Naive thymus-derived CD4-positive, alpha-beta T cell (primary cell): ENCODE measurements around the gene NIPA2. TPM values are rescaled to one million over a fixed set of nuclear protein-coding genes. Genes with fewer than 3 reads are reported as not detected.

ENCODE experiments used
- ATAC-seq: fragments of 150-1000 bp; cut with Tn5 transposase; 2 replicates; pipeline ENCODE4 v1.10.0; 2021; ENCODE audit warnings: mild to moderate bottlenecking, moderate library complexity
- CTCF ChIA-PET: fragments of 350-600 bp; sonication (Branson Sonifier 250); formaldehyde crosslinking; loops from one replicate; lab custom pipeline; 2021; ENCODE audit warnings: antibody characterized with exemption; lab: Charles Lee
- POLR2A ChIA-PET: fragments of 350-600 bp; sonication (Branson Sonifier 250); formaldehyde crosslinking; loops from one replicate; lab custom pipeline; 2021; ENCODE audit warnings: antibody characterized with exemption, inconsistent platforms; lab: Charles Lee
- DNase-seq, 9 donors: peaks; one replicate each; pipeline versions ENCODE4 v3.0.0 to v3.0.0-alpha.2; 2020 to 2022; ENCODE audit warnings: mixed read lengths in 1 of 9
- H3K27ac ChIP-seq: one replicate; pipeline ENCODE4 v1.7.0; 2013; ENCODE audit warnings: mild to moderate bottlenecking, low read depth, low read length, moderate library complexity
- H3K27me3 ChIP-seq, 2 donors: one replicate each; pipeline ENCODE4 v1.7.0; 2013; ENCODE audit warnings: low read length in 2 of 2, mild to moderate bottlenecking in 2 of 2, moderate library complexity in 2 of 2; ENCODE audit not compliant: control insufficient read depth in 2 of 2, insufficient read depth in 2 of 2
- H3K36me3 ChIP-seq, 3 experiments: 1 replicate in 2 of 3; 2 replicates in 1 of 3; pipeline ENCODE4 v1.7.0; 2013; ENCODE audit warnings: low read length in 3 of 3, mild to moderate bottlenecking in 3 of 3, moderate library complexity in 1 of 3; ENCODE audit not compliant: insufficient read depth in 3 of 3, control insufficient read depth in 2 of 3
- H3K4me1 ChIP-seq, 2 donors: one replicate each; pipeline ENCODE4 v1.7.0; 2013; ENCODE audit warnings: low read length in 2 of 2, mild to moderate bottlenecking in 2 of 2, moderate library complexity in 1 of 2; ENCODE audit not compliant: control insufficient read depth in 2 of 2, insufficient read depth in 2 of 2
- H3K4me3 ChIP-seq: 2 replicates; pipeline ENCODE4 v1.7.0; 2013; ENCODE audit warnings: mild to moderate bottlenecking, low read length
- H3K9me3 ChIP-seq, 3 experiments: 1 replicate in 2 of 3; 2 replicates in 1 of 3; pipeline ENCODE4 v1.7.0; 2013; ENCODE audit warnings: low read length in 3 of 3; ENCODE audit not compliant: control insufficient read depth in 2 of 3
- H3K27ac Mint-ChIP-seq, 9 donors: one replicate each; pipeline ENCODE4 v1.8.0; 2020 to 2022; ENCODE audit warnings: mixed read lengths in 9 of 9, mild to moderate bottlenecking in 8 of 9, moderate library complexity in 5 of 9, inconsistent platforms in 2 of 9
- H3K27me3 Mint-ChIP-seq, 5 donors: one replicate each; pipeline ENCODE4 v1.8.0; 2021 to 2022; ENCODE audit warnings: mixed read lengths in 5 of 5, mild to moderate bottlenecking in 1 of 5
- H3K36me3 Mint-ChIP-seq, 5 donors: one replicate each; pipeline ENCODE4 v1.8.0; 2020 to 2022; ENCODE audit warnings: mixed read lengths in 5 of 5, mild to moderate bottlenecking in 3 of 5, inconsistent platforms in 1 of 5
- H3K4me1 Mint-ChIP-seq, 7 donors: one replicate each; pipeline ENCODE4 v1.8.0; 2020 to 2022; ENCODE audit warnings: mixed read lengths in 7 of 7, mild to moderate bottlenecking in 3 of 7, inconsistent platforms in 1 of 7
- H3K4me3 Mint-ChIP-seq, 10 donors: one replicate each; pipeline ENCODE4 v1.8.0; 2020 to 2022; ENCODE audit warnings: mild to moderate bottlenecking in 10 of 10, mixed read lengths in 10 of 10, moderate library complexity in 6 of 10, inconsistent platforms in 2 of 10
- H3K9me3 Mint-ChIP-seq, 11 donors: one replicate each; pipeline ENCODE4 v1.8.0; 2020 to 2022; ENCODE audit warnings: mixed read lengths in 11 of 11, mild to moderate bottlenecking in 4 of 11, inconsistent platforms in 1 of 11, moderate library complexity in 1 of 11
- intact Hi-C, 2 donors: fragments of 100-400 bp; cut with micrococcal nuclease; formaldehyde crosslinking; loops; one replicate each; pipeline ENCODE4 v1.15.1; 2023
- polyA plus RNA-seq, 2 donors: library from polyadenylated mRNA; unstranded; fragments of 300-500 nt; fragmentation: Illumina TruSeq; gene quantifications; one replicate each; pipeline ENCODE4 v1.2.3, GENCODE V29; 2021
- total RNA-seq, 6 experiments: library from RNA in 5 of 6; stranded (reverse) in 5 of 6; gene quantifications; 1 replicate in 5 of 6; 2 replicates in 1 of 6; pipeline ENCODE4 v1.2.3 and lab custom pipeline; 2021 to 2026

NIPA2 gene
- total and polyA plus RNA-seq, 7 experiments from 2014 or later, result 28.7 to 42.0 (median 37.0) TPM

DNA sequence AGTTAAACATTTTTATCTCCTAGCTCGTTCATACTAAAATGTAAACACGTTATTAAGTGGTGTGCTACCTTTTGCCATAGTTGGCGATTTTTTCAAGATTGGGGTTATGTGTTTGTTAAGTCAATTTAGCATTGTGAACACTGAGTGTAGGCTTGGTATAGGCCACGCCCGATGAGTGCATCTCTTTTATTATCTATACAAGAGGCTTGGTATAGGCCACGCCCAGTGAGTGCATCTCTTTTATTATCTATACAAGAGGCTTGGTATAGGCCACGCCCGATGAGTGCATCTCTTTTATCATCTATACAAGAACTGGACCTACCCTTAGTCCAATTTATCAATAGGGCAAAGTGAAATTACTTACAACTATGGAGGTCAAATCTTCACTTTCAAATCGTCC, 70.4 kb downstream of the NIPA2 start:
- Mint-ChIP-seq H3K27ac (no peak overlapping the region), H3K4me3 (no peak overlapping the region), H3K27me3 (no peaks in the 10 kb centered on the region), H3K36me3 (peaks cover 0 to 6% (median 4%) of the 10 kb centered on the region in 5 donors), H3K4me1 (no peaks in the 10 kb centered on the region), H3K9me3 (no peaks in the 10 kb centered on the region)
- intact Hi-C loops, result no loop called here
- CTCF ChIA-PET, result no interaction called here
- ATAC-seq (no peak), DNase-seq (no peak)
- Histone ChIP-seq H3K4me1 (no peaks in the 10 kb centered on the region), H3K9me3 (no peaks in the 10 kb centered on the region), H3K27ac (no peak overlapping the region), H3K4me3 (no peak overlapping the region), H3K36me3 (no peaks in the 10 kb centered on the region), H3K27me3 (no peaks in the 10 kb centered on the region)
- POLR2A ChIA-PET, result no interaction called here

DNA sequence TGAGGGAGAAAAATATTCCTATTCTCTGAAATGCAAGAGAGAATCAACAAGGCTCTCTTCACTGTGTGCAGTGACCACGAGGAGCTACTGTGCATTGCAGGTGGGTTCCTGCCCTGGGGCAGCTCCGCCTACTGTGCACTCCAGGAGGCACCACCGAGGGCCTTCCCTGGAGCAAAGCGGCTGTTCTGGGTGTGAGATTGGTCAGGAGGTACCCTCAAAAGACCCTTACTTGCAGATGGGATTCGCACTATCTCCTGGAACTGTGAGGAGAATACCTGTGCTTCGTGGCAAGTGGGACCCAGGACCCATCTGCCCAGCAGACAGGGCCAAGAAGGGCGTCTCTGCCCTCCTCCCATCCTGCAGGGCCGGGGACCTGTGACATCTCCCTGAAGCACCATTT, 72.8 kb downstream of the NIPA2 start:
- H3K27me3 Mint-ChIP-seq, result no peaks in the 10 kb centered on the region
- no peaks in the 10 kb centered on the region for H3K9me3 Mint-ChIP-seq

DNA sequence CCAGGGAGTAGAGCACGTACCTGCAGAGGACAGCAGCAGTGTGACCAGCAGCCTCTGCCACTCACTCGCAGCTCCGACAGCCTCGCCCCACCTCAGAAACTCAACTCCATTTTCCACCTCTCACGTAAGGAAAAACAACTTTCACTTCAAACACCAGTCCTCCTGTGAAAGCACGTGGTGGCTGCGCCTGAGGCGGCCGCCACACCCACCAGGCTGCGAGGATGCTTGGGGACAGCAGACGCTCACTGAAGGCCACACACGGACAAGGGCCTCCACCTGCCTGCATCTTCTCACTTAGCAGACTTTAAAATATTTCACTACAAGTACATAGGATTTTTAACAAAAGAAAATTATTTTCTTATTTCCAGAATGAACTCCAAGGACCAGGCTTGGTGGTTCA, 73.8 kb downstream of the NIPA2 start:
- H3K9me3 Mint-ChIP-seq, result no peaks in the 10 kb centered on the region
- no peak overlapping the region for H3K4me3 ChIP-seq
- ATAC-seq, result no peak
- no peak overlapping the region for H3K4me3 Mint-ChIP-seq
- intact Hi-C loops, result no loop called here
- H3K4me1 ChIP-seq, result no peaks in the 10 kb centered on the region
- H3K36me3 ChIP-seq, result no peaks in the 10 kb centered on the region
- ChIA-PET POLR2A (no interaction called here), CTCF (no interaction called here)
- no peaks in the 10 kb centered on the region for H3K27me3 ChIP-seq
- no peak for DNase-seq
- H3K9me3 ChIP-seq, result no peaks in the 10 kb centered on the region
- H3K36me3 Mint-ChIP-seq, result peaks cover 0 to 9% (median 4%) of the 10 kb centered on the region in 5 donors
- no peaks in the 10 kb centered on the region for H3K27me3 Mint-ChIP-seq
- H3K27ac ChIP-seq, result no peak overlapping the region
- no peaks in the 10 kb centered on the region for H3K4me1 Mint-ChIP-seq
- no peak overlapping the region for H3K27ac Mint-ChIP-seq

More for the DNA sequence above, 72.8 kb downstream of the NIPA2 start:
- H3K4me1 Mint-ChIP-seq, result no peaks in the 10 kb centered on the region
- ATAC-seq (no peak), DNase-seq (no peak)
- H3K9me3 ChIP-seq, result no peaks in the 10 kb centered on the region
- no peaks in the 10 kb centered on the region for H3K27me3 ChIP-seq
- peaks cover 0 to 9% (median 4%) of the 10 kb centered on the region in 5 donors for H3K36me3 Mint-ChIP-seq
- H3K27ac Mint-ChIP-seq, result no peak overlapping the region
- H3K4me1 ChIP-seq, result no peaks in the 10 kb centered on the region
- no peaks in the 10 kb centered on the region for H3K36me3 ChIP-seq
- no peak overlapping the region for H3K27ac ChIP-seq
- H3K4me3 Mint-ChIP-seq, result no peak overlapping the region
- H3K4me3 ChIP-seq, result no peak overlapping the region
- intact Hi-C loops, result no loop called here
- POLR2A ChIA-PET, result no interaction called here
- CTCF ChIA-PET, result no interaction called here

DNA sequence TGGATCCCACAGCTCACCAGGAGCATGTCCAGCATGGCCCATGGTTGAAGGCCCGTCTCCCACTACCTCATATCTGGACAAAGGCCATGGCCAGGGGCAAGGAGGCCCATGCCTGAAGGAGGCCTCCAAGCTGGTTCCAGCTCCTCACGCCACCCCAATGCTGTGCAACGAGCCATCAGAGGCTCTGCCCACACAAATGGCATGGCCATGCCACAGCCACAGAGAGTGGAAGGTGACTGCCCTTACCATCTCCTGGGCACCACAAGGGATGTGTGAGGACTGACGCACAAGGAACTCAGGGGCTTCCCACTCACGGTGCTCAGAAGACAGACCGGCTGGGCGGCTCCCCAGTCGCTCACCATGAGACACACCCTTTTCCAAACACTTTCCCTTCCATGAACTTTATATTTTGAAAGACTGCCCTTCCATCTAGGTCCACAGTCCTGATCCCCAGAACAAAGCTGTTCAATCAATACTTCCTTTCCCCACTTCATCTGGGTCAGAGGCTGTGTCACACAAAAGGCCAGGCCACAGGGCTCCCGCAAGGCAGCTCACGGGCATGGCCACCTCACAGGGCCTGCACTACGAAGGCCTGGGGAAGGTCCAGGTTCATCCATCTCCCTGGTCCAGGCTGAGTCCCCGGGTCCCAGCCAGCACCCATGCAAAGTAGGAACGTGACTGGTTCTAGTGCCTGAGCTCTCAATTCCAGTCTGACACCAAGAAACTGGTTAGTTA, 75.3 kb downstream of the NIPA2 start:
- no peaks in the 10 kb centered on the region for H3K9me3 ChIP-seq
- H3K4me1 ChIP-seq, result no peaks in the 10 kb centered on the region
- Mint-ChIP-seq H3K27me3 (no peaks in the 10 kb centered on the region), H3K27ac (no peak overlapping the region), H3K4me3 (no peak overlapping the region), H3K4me1 (no peaks in the 10 kb centered on the region), H3K36me3 (peaks cover 0 to 6% (median 1%) of the 10 kb centered on the region in 5 donors), H3K9me3 (no peaks in the 10 kb centered on the region)
- H3K4me3 ChIP-seq, result no peak overlapping the region
- no peaks in the 10 kb centered on the region for H3K27me3 ChIP-seq
- intact Hi-C loops, result no loop called here
- no peaks in the 10 kb centered on the region for H3K36me3 ChIP-seq
- POLR2A ChIA-PET, result no interaction called here
- ATAC-seq, result no peak
- no peak for DNase-seq
- no peak overlapping the region for H3K27ac ChIP-seq
- CTCF ChIA-PET, result no interaction called here

DNA sequence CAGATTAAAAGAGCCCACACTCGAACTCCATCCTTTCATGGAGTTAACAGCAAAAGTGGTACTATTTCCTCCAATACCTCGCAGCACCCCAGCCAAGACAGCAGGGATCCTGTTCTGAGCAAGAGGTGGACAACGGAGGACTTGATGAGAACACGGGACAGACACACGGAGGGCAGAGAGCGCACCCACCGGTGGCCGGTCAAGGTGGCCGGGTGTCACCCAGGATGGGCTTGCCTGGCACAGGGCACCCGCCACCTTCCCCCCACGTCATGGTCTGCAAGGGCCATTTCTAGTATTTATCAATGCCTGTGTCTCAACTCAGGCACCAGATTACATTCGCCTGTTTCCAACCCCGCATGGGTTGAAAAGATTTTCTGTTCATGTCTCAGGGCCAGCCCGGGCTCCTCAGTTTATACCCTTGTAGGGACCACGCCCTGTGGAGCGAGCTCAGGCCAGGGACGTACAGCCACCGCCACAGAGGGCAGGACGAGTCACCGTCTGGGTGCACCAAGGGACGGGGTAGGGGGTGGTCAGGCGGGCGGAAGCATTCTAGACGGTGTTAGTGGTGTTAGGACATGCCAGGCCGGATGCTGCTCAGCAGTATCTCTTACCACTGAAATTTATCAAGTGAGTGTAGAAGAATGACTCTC, 77.5 kb downstream of the NIPA2 start:
- H3K27me3 ChIP-seq, result no peaks in the 10 kb centered on the region
- ChIA-PET POLR2A (no interaction called here), CTCF (no interaction called here)
- H3K36me3 ChIP-seq, result no peaks in the 10 kb centered on the region
- intact Hi-C loops, result no loop called here
- Mint-ChIP-seq H3K36me3 (peaks cover 0 to 3% (median 0%) of the 10 kb centered on the region in 5 donors), H3K4me3 (no peak overlapping the region), H3K27me3 (no peaks in the 10 kb centered on the region), H3K27ac (no peak overlapping the region), H3K9me3 (no peaks in the 10 kb centered on the region), H3K4me1 (no peaks in the 10 kb centered on the region)
- no peak for ATAC-seq
- H3K9me3 ChIP-seq, result no peaks in the 10 kb centered on the region
- no peak for DNase-seq
- H3K4me3 ChIP-seq, result no peak overlapping the region
- no peak overlapping the region for H3K27ac ChIP-seq
- no peaks in the 10 kb centered on the region for H3K4me1 ChIP-seq

DNA sequence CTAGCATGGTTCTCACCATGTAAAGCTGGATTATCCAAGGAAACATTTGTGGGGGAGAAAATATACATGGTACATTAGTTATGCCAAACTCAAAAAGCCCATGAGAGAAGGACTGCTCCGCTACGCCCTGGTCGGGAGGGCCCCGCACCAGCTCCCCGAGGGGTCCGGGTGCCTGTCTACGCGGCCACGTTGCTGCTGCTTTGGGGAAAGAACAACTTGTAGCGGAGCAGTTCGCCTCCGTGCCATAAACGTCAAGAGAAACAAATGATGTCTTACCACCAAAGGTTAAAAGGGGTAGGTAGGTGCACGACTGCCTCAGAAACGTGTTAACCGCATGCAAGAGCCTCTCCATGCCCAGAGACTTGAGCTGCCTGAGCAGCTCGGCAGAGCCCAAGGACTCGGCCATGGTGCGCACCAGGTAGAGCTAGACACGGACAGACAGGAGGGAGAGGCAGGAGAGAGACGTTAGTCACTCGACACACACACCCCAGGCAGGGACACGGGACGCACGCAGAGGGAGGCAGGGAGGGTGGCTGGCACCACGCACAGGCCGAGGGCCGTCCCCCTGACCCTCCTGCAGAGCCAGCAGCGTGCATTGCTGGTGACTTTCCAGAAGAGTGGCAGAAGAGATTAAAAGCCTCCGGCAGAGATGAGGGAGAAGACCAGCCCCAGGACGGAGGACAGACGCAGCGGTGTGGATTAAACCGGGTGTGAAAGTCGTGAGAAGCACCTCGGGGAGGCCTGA, 78.3 kb downstream of the NIPA2 start:
- POLR2A ChIA-PET, result no interaction called here
- H3K9me3 Mint-ChIP-seq, result no peaks in the 10 kb centered on the region
- H3K36me3 Mint-ChIP-seq, result peaks cover 0 to 3% (median 0%) of the 10 kb centered on the region in 5 donors

More for the DNA sequence above, 78.3 kb downstream of the NIPA2 start:
- H3K9me3 ChIP-seq, result no peaks in the 10 kb centered on the region
- ATAC-seq, result no peak
- H3K4me1 Mint-ChIP-seq, result no peaks in the 10 kb centered on the region
- H3K27ac ChIP-seq, result no peak overlapping the region
- H3K27me3 ChIP-seq, result no peaks in the 10 kb centered on the region
- H3K36me3 ChIP-seq, result no peaks in the 10 kb centered on the region
- no peak for DNase-seq
- H3K4me3 Mint-ChIP-seq, result no peak overlapping the region
- no peaks in the 10 kb centered on the region for H3K4me1 ChIP-seq
- CTCF ChIA-PET, result no interaction called here
- no peaks in the 10 kb centered on the region for H3K27me3 Mint-ChIP-seq
- H3K4me3 ChIP-seq, result no peak overlapping the region
- intact Hi-C loops, result no loop called here
- H3K27ac Mint-ChIP-seq, result peak overlapping the region in 1 of 9 donors; percentile 78
